ENCODE results near the gene PRR23E.

The PRR23E gene

DNA sequence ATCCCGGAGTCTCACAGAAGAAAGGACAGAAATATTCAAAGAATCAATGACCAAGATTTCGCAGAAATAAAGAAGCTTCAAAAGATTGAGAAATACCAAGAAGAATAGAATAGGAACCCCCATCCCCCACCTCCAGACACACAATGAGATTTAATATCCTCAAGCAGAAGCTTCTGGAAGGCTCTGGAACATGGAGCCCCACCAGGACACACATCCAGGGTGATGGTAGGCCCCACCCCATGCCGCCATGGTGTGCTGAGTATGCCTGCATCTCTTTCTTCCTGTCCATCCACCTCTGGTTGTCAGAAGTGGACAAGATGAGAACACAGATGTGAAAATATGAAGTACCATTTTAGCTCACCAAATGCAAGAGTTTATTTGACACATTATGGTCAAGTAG, 19.3 kb downstream of the PRR23E start:
- no peak overlapping the region for H3K4me3 ChIP-seq (ENCODE audit: low read depth in 1 of 2, low read length in 2 of 2)
- H3K27me3 ChIP-seq (ENCODE audit: control insufficient read depth in 1 of 2, insufficient read depth in 2 of 2, low read length in 2 of 2) = peaks cover 0 to 12% of the 10 kb centered on the region in 2 donors
- no peaks in the 10 kb centered on the region for H3K9me3 ChIP-seq (ENCODE audit: low read length)
- no peaks in the 10 kb centered on the region for H3K4me1 ChIP-seq (ENCODE audit: insufficient read depth, low read length)
- no peak overlapping the region for H3K27ac ChIP-seq (ENCODE audit: low read depth, low read length)
- H3K9ac ChIP-seq (ENCODE audit: low read length) = no peak overlapping the region
- no peaks in the 10 kb centered on the region for H3K36me3 ChIP-seq (ENCODE audit: insufficient read depth, low read length)

GRCh38 chr3:127212711-127213110, 19.8 kb downstream of the PRR23E start:
- Histone ChIP-seq H3K9ac (ENCODE audit: low read length) (no peak overlapping the region), H3K27ac (ENCODE audit: low read depth, low read length) (no peak overlapping the region), H3K9me3 (ENCODE audit: low read length) (no peaks in the 10 kb centered on the region), H3K4me3 (ENCODE audit: low read depth in 1 of 2, low read length in 2 of 2) (no peak overlapping the region), H3K27me3 (ENCODE audit: control insufficient read depth in 1 of 2, insufficient read depth in 2 of 2, low read length in 2 of 2) (peaks cover 0 to 12% of the 10 kb centered on the region in 2 donors), H3K36me3 (ENCODE audit: insufficient read depth, low read length) (no peaks in the 10 kb centered on the region), H3K4me1 (ENCODE audit: insufficient read depth, low read length) (no peaks in the 10 kb centered on the region)

- H3K4me3 ChIP-seq (ENCODE audit: low read depth in 1 of 2, low read length in 2 of 2) = no peak overlapping the region
- no peaks in the 10 kb centered on the region for H3K36me3 ChIP-seq (ENCODE audit: insufficient read depth, low read length)
- H3K9ac ChIP-seq (ENCODE audit: low read length) = no peak overlapping the region
- H3K4me1 ChIP-seq (ENCODE audit: insufficient read depth, low read length) = no peaks in the 10 kb centered on the region
- H3K27me3 ChIP-seq (ENCODE audit: control insufficient read depth in 1 of 2, insufficient read depth in 2 of 2, low read length in 2 of 2) = peaks cover 0 to 12% of the 10 kb centered on the region in 2 donors
- H3K27ac ChIP-seq (ENCODE audit: low read depth, low read length) = no peak overlapping the region
- H3K9me3 ChIP-seq (ENCODE audit: low read length) = no peaks in the 10 kb centered on the region
Measured at GRCh38 chr3:127213381-127213918, 20.5 kb downstream of the PRR23E start.

DNA sequence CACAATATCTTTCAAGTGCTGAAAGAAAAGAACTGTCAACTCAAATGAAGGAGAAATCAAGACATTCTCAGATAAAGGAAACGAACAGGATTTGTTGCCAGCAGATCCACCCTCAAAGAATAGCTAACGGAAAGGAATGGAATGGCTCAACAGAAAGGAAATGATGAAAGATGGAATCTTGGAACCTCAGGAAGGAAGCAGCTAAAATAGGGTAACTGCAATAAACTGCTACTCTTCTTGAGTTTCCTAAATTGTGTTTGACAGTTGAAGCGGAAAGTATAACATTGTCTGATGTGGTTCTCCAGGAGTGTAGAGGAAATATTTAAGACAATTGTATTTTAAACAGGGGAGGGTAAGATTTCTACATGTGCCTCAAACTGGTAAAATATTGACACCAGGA, 22.0 kb downstream of the PRR23E start:
- H3K9me3 ChIP-seq (ENCODE audit: low read length) = no peaks in the 10 kb centered on the region
- no peak overlapping the region for H3K27ac ChIP-seq (ENCODE audit: low read depth, low read length)
- H3K4me1 ChIP-seq (ENCODE audit: insufficient read depth, low read length) = no peaks in the 10 kb centered on the region
- H3K4me3 ChIP-seq (ENCODE audit: low read depth in 1 of 2, low read length in 2 of 2) = no peak overlapping the region
- peaks cover 0 to 8% of the 10 kb centered on the region in 2 donors for H3K27me3 ChIP-seq (ENCODE audit: control insufficient read depth in 1 of 2, insufficient read depth in 2 of 2, low read length in 2 of 2)
- H3K36me3 ChIP-seq (ENCODE audit: insufficient read depth, low read length) = no peaks in the 10 kb centered on the region
- no peak overlapping the region for H3K9ac ChIP-seq (ENCODE audit: low read length)

DNA sequence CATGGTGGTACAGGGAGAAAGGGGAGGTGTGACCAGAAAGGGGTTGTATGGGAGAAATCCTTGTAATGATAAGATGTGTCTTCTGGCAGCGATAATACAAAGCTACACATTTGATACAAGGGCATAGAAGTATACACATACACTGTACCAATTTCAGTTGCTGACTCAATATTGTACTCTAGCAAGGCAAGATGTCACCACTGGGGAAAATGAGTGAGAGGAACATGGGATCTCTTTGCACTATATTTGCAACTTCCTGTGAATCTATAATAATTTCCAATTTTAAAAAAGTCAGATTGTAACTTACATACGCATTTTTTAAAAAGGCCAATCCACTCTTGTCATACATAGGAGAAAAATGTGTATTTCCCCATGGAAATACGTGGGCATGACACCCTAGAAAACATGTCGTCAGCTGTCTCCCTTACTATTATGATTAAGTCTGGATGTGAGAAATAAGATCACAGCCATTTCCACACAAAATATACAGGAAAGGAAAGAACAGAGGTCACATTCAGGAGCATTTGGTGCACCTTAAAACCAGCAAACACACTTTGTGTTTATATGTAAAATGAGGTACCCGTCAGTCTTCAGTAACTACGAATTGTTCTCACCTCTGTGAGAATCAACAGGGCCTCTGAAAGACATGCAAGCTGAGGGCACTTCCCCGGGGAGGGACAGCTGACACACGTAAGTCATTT, 22.9 kb downstream of the PRR23E start:
- no peak overlapping the region for H3K9ac ChIP-seq (ENCODE audit: low read length)
- no peaks in the 10 kb centered on the region for H3K9me3 ChIP-seq (ENCODE audit: low read length)
- no peak overlapping the region for H3K4me3 ChIP-seq (ENCODE audit: low read depth in 1 of 2, low read length in 2 of 2)
- no peaks in the 10 kb centered on the region for H3K36me3 ChIP-seq (ENCODE audit: insufficient read depth, low read length)
- H3K27ac ChIP-seq (ENCODE audit: low read depth, low read length) = no peak overlapping the region
- H3K27me3 ChIP-seq (ENCODE audit: control insufficient read depth in 1 of 2, insufficient read depth in 2 of 2, low read length in 2 of 2) = peaks cover 0 to 5% of the 10 kb centered on the region in 2 donors
- no peaks in the 10 kb centered on the region for H3K4me1 ChIP-seq (ENCODE audit: insufficient read depth, low read length)

- no peak overlapping the region for H3K4me3 ChIP-seq (ENCODE audit: low read depth in 1 of 2, low read length in 2 of 2)
- no peaks in the 10 kb centered on the region for H3K4me1 ChIP-seq (ENCODE audit: insufficient read depth, low read length)
- peaks cover 0 to 6% of the 10 kb centered on the region in 2 donors for H3K27me3 ChIP-seq (ENCODE audit: control insufficient read depth in 1 of 2, insufficient read depth in 2 of 2, low read length in 2 of 2)
- H3K9ac ChIP-seq (ENCODE audit: low read length) = no peak overlapping the region
- H3K27ac ChIP-seq (ENCODE audit: low read depth, low read length) = no peak overlapping the region
- H3K36me3 ChIP-seq (ENCODE audit: insufficient read depth, low read length) = no peaks in the 10 kb centered on the region
- H3K9me3 ChIP-seq (ENCODE audit: low read length) = no peaks in the 10 kb centered on the region
Measured at GRCh38 chr3:127216415-127217261, 23.7 kb downstream of the PRR23E start.

DNA sequence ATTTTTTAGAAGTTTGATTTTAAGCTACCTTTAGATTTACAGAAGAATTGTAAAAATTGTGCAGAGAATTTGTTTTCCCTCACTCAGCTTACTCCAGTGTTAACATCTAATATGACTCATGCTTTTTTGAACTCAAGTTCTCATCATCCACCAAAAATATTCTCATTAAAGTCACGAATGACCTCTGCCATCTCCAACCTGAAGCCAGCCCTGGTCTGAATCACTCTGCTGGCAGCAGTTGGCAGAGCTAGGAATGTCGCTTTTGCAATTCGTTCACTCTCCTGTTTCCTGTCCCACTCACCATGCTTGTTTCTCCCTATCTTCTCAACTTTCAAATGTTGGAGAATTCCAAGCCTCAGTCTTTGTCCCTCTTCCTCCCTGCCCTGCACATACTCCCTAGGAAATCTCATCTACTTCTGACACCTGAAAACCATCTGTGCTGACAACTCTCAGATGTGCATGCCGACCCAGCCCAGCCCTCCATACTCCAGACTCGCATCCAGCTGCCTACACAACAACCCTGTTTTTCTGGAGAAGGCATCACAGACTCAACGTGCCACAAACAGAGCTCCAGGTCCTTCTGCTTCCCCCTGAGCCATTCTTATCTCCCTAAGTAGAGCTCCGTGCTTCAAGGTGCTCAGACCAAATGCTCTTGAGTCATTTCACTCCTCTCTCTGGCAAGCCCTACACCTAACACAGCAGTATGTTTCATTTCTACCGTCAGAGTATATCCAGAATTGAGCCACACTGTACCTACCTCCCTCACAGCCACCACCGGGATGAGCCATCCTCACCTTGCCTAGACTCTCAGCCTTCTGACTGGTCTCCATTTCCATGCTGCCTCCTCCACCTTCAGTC, 24.9 kb downstream of the PRR23E start:
- Histone ChIP-seq H3K36me3 (ENCODE audit: insufficient read depth, low read length) (no peaks in the 10 kb centered on the region), H3K9ac (ENCODE audit: low read length) (no peak overlapping the region), H3K9me3 (ENCODE audit: low read length) (no peaks in the 10 kb centered on the region), H3K4me1 (ENCODE audit: insufficient read depth, low read length) (no peaks in the 10 kb centered on the region), H3K4me3 (ENCODE audit: low read depth in 1 of 2, low read length in 2 of 2) (no peak overlapping the region), H3K27me3 (ENCODE audit: control insufficient read depth in 1 of 2, insufficient read depth in 2 of 2, low read length in 2 of 2) (peaks cover 0 to 4% of the 10 kb centered on the region in 2 donors), H3K27ac (ENCODE audit: low read depth, low read length) (no peak overlapping the region)

DNA sequence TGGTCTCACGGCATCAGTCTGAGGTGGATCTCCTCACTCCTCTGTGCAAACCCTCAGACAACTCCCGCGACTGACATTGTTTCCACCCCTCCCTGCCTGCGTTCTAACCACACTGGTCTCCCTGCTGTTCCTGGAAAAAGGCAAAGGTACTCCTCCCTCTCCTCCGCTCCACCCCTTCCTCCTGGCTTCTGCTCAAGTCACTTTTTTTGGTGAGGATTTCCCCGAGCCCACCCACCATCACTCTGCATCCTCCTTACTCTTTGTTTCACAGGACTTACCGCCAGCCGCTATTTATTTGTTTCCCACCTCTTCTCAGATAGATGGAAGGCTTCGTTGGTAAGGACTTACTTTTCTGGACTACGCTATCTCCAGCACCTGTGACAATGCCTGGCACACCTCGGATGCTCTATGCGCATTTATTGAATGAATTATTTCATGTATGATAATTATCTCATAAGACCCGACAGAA, 25.6 kb downstream of the PRR23E start:
- Histone ChIP-seq H3K9me3 (ENCODE audit: low read length) (no peaks in the 10 kb centered on the region), H3K27me3 (ENCODE audit: control insufficient read depth in 1 of 2, insufficient read depth in 2 of 2, low read length in 2 of 2) (peaks cover 0 to 4% of the 10 kb centered on the region in 2 donors), H3K27ac (ENCODE audit: low read depth, low read length) (no peak overlapping the region), H3K9ac (ENCODE audit: low read length) (no peak overlapping the region), H3K4me1 (ENCODE audit: insufficient read depth, low read length) (no peaks in the 10 kb centered on the region), H3K36me3 (ENCODE audit: insufficient read depth, low read length) (no peaks in the 10 kb centered on the region), H3K4me3 (ENCODE audit: low read depth in 1 of 2, low read length in 2 of 2) (no peak overlapping the region)

DNA sequence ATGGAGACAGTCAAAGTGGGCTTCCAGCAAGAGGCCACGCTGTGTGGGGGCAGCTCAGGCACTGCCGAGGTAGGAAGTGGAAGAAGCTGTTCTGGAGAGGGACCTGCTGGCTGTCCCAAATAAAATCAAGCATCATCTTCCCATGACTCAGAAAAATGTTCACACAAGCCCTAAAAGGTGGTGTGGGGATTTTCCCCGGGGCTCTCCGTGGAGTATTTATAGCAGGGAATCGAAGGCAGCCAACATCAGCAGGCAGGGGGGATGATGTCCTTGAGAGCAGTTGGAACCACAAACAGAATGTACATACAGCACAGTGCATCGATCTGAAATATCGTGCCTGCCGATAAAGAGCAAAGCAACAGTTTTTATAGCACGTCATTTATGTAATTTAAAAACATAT, 27.6 kb downstream of the PRR23E start:
- H3K36me3 ChIP-seq (ENCODE audit: insufficient read depth, low read length) = no peaks in the 10 kb centered on the region
- H3K4me3 ChIP-seq (ENCODE audit: low read depth in 1 of 2, low read length in 2 of 2) = no peak overlapping the region
- H3K9ac ChIP-seq (ENCODE audit: low read length) = no peak overlapping the region
- H3K27ac ChIP-seq (ENCODE audit: low read depth, low read length) = no peak overlapping the region
- H3K9me3 ChIP-seq (ENCODE audit: low read length) = peaks cover 9% of the 10 kb centered on the region
- peaks cover 0 to 4% of the 10 kb centered on the region in 2 donors for H3K27me3 ChIP-seq (ENCODE audit: control insufficient read depth in 1 of 2, insufficient read depth in 2 of 2, low read length in 2 of 2)
- no peaks in the 10 kb centered on the region for H3K4me1 ChIP-seq (ENCODE audit: insufficient read depth, low read length)

- Histone ChIP-seq H3K27me3 (ENCODE audit: control insufficient read depth in 1 of 2, insufficient read depth in 2 of 2, low read length in 2 of 2) (peaks cover 0 to 4% of the 10 kb centered on the region in 2 donors), H3K9ac (ENCODE audit: low read length) (no peak overlapping the region), H3K4me1 (ENCODE audit: insufficient read depth, low read length) (no peaks in the 10 kb centered on the region), H3K36me3 (ENCODE audit: insufficient read depth, low read length) (no peaks in the 10 kb centered on the region), H3K9me3 (ENCODE audit: low read length) (peaks cover 9% of the 10 kb centered on the region), H3K27ac (ENCODE audit: low read depth, low read length) (no peak overlapping the region), H3K4me3 (ENCODE audit: low read depth in 1 of 2, low read length in 2 of 2) (no peak overlapping the region)
Measured at GRCh38 chr3:127221037-127221436, 28.1 kb downstream of the PRR23E start.

All from muscle layer of colon (tissue), 2 donors.